ENCODE results near the gene PSAT1.

DNA sequence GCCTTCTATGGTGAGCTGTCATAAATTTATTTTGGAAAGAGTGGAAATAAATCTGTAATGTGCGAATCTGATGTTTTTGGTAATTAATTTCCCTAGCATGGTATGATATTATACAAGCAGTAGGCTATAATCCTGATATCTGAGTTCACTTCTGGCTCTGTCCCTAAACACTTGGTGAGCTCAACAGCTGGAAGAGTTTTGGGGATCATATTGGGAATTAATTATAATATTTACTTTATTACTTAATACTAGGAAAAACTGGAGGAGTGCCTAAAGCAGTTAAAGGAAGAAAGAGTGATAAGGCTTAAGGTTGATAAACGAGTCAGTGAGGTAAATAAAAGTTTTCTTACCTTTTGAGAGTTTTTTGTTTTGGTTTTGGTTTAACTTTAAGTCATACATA is 34.3 kb upstream of the PSAT1 start:
- TF ChIP-seq CTCF (IDR thresholded peaks at IDR 0.05) (no peak), POLR2AphosphoS5 (IDR thresholded peaks at IDR 0.05; ENCODE audit: low read depth, low read length) (no peak), SIN3A (IDR thresholded peaks at IDR 0.05; ENCODE audit: borderline replicate concordance, insufficient read depth, low read depth, low read length) (no peak)
